IMR-90 (cell line): ENCODE results near the gene GGACT. TPM values are rescaled to one million over a fixed set of nuclear protein-coding genes. Genes with fewer than 3 reads are reported as not detected.

Experiments
- ATAC-seq: fragments of 200-7000 bp; cut with Tn5 transposase; 2 replicates; pipeline ENCODE4 v1.9.1; 2020; ENCODE audit warnings: low read depth, mild to moderate bottlenecking, moderate library complexity
- BruUV-seq: library from RNA; stranded (reverse); fragments of 400-500 nt; replicated peaks from 2 replicates; lab custom pipeline; 2021; lab: Mats Ljungman, UMichigan
- CTCF ChIA-PET: fragments of 300-600 bp; formaldehyde crosslinking; extraction: SDS; loops from one replicate; lab custom pipeline; 2021; ENCODE audit warnings: antibody characterized with exemption; lab: Yijun Ruan, JAX
- POLR2A ChIA-PET: fragments of 300-600 bp; sonication (Branson Sonifier 250); formaldehyde crosslinking; loops from one replicate; lab custom pipeline; 2022; ENCODE audit warnings: antibody characterized with exemption; ENCODE audit not compliant: unreplicated experiment; lab: Charles Lee
- DNase-seq: peaks from one replicate; pipeline ENCODE4 v3.0.0; 2013
- H2AFZ ChIP-seq: replicated peaks from 2 replicates; pipeline ENCODE3; 2013; ENCODE audit warnings: low read length, mild to moderate bottlenecking; ENCODE audit not compliant: poor library complexity
- H2AK5ac ChIP-seq: 2 replicates; pipeline ENCODE4 v1.6.1; 2013; ENCODE audit warnings: low read depth, low read length, inconsistent platforms
- H2AK9ac ChIP-seq: replicated peaks from 2 replicates; pipeline ENCODE3; 2013; ENCODE audit warnings: mild to moderate bottlenecking, low read depth, low read length, moderate library complexity; ENCODE audit not compliant: poor library complexity
- H2BK120ac ChIP-seq: 2 replicates; pipeline ENCODE4 v1.6.1; 2013; ENCODE audit warnings: low read depth, low read length, inconsistent platforms
- H2BK15ac ChIP-seq: 3 replicates; pipeline ENCODE4 v1.6.1; 2013; ENCODE audit warnings: low read depth, low read length, inconsistent platforms
- H2BK20ac ChIP-seq: 2 replicates; pipeline ENCODE4 v1.6.1; 2013; ENCODE audit warnings: low read depth, mild to moderate bottlenecking, inconsistent platforms, low read length, moderate library complexity
- H2BK5ac ChIP-seq: 2 replicates; pipeline ENCODE4 v1.6.1; 2013; ENCODE audit warnings: mild to moderate bottlenecking, low read depth, low read length, inconsistent platforms; ENCODE audit not compliant: poor library complexity, severe bottlenecking
- H3K14ac ChIP-seq: replicated peaks from 2 replicates; pipeline ENCODE4 v1.6.1; 2013; ENCODE audit warnings: low read depth, low read length, inconsistent platforms
- H3K18ac ChIP-seq: 2 replicates; pipeline ENCODE4 v1.6.1; 2013; ENCODE audit warnings: low read depth, low read length, control low read depth
- H3K23ac ChIP-seq: 2 replicates; pipeline ENCODE4 v1.6.1; 2013; ENCODE audit warnings: low read depth, low read length, inconsistent platforms
- H3K27ac ChIP-seq: 2 replicates; pipeline ENCODE4 v1.5.1; 2013; ENCODE audit warnings: mild to moderate bottlenecking, control low read depth, low read length; ENCODE audit not compliant: insufficient read depth
- H3K27me3 ChIP-seq: 2 replicates; pipeline ENCODE4 v1.6.1; 2013; ENCODE audit warnings: low read length; ENCODE audit not compliant: control insufficient read depth, insufficient read depth
- H3K36me3 ChIP-seq: 2 replicates; pipeline ENCODE4 v1.6.1; 2013; ENCODE audit warnings: low read length, mixed read lengths; ENCODE audit not compliant: control insufficient read depth, insufficient read depth
- H3K4ac ChIP-seq: 2 replicates; pipeline ENCODE4 v1.6.1; 2013; ENCODE audit warnings: low read depth, low read length, inconsistent platforms
- H3K4me1 ChIP-seq: 2 replicates; pipeline ENCODE4 v1.6.1; 2013; ENCODE audit warnings: low read length, mixed read lengths; ENCODE audit not compliant: control insufficient read depth, insufficient read depth
- H3K4me2 ChIP-seq: 2 replicates; pipeline ENCODE4 v1.6.1; 2013; ENCODE audit warnings: low read depth, mild to moderate bottlenecking, control low read depth, low read length, moderate library complexity
- H3K4me3 ChIP-seq: 2 replicates; pipeline ENCODE4 v1.5.1; 2013; ENCODE audit warnings: low read depth, mild to moderate bottlenecking, control low read depth, low read length, moderate library complexity; ENCODE audit not compliant: insufficient read depth
- H3K56ac ChIP-seq: 2 replicates; pipeline ENCODE4 v1.6.1; 2013; ENCODE audit warnings: low read length, inconsistent platforms; ENCODE audit not compliant: insufficient read depth; ENCODE audit errors: extremely low read depth
- H3K79me1 ChIP-seq, 2 experiments: 2 replicates each; pipeline ENCODE4 v1.6.1; 2013; ENCODE audit warnings: low read length in 2 of 2, inconsistent platforms in 1 of 2, low read depth in 1 of 2
- H3K9ac ChIP-seq: 2 replicates; pipeline ENCODE4 v1.6.1; 2013; ENCODE audit warnings: low read depth, low read length, control low read depth
- H3K9me1 ChIP-seq: 2 replicates; pipeline ENCODE4 v1.6.1; 2013; ENCODE audit warnings: low read length, inconsistent platforms; ENCODE audit not compliant: insufficient read depth
- H3K9me3 ChIP-seq: 2 replicates; pipeline ENCODE4 v1.6.1; 2013; ENCODE audit warnings: low read length; ENCODE audit not compliant: control insufficient read depth, insufficient read depth
- H4K20me1 ChIP-seq: 2 replicates; pipeline ENCODE4 v1.6.1; 2013; ENCODE audit warnings: low read length, inconsistent platforms; ENCODE audit not compliant: insufficient read depth
- H4K5ac ChIP-seq: 2 replicates; pipeline ENCODE4 v1.6.1; 2013; ENCODE audit warnings: mild to moderate bottlenecking, low read depth, low read length, control low read depth
- H4K8ac ChIP-seq, 2 experiments: 2 replicates each; pipeline ENCODE4 v1.6.1; 2013; ENCODE audit warnings: low read depth in 2 of 2, low read length in 2 of 2, control low read depth in 1 of 2, inconsistent platforms in 1 of 2
- H4K91ac ChIP-seq: 2 replicates; pipeline ENCODE4 v1.6.1; 2013; ENCODE audit warnings: low read depth, low read length, inconsistent platforms; ENCODE audit not compliant: insufficient read depth
- BHLHE40 ChIP-seq: fragments of 150-350 bp; IDR thresholded peaks from 2 replicates; pipeline ENCODE4 v1.6.1; 2016; ENCODE audit warnings: mild to moderate bottlenecking, low read depth, low read length
- CEBPB ChIP-seq: IDR thresholded peaks from 2 replicates; pipeline ENCODE4 v1.6.1; 2012; ENCODE audit warnings: low read depth, low read length, improper control_type of control experiment
- CHD1 ChIP-seq: IDR thresholded peaks from 2 replicates; pipeline ENCODE4 v1.6.1; 2012; ENCODE audit warnings: low read depth, low read length, improper control_type of control experiment
- FOS ChIP-seq: fragments of 150-350 bp; IDR thresholded peaks from 2 replicates; pipeline ENCODE4 v1.6.1; 2016; ENCODE audit warnings: low read depth, low read length
- MAFK ChIP-seq: IDR thresholded peaks from 2 replicates; pipeline ENCODE4 v1.6.1; 2012; ENCODE audit warnings: low read depth, low read length, improper control_type of control experiment
- MAZ ChIP-seq: IDR thresholded peaks from 2 replicates; pipeline ENCODE4 v1.6.1; 2012; ENCODE audit warnings: low read depth, mild to moderate bottlenecking, low read length, improper control_type of control experiment, moderate library complexity, borderline replicate concordance
- MXI1 ChIP-seq: IDR thresholded peaks from 2 replicates; pipeline ENCODE4 v1.6.1; 2012; ENCODE audit warnings: low read depth, mild to moderate bottlenecking, low read length, moderate library complexity, borderline replicate concordance
- NFE2L2 ChIP-seq: fragments of 150-350 bp; IDR thresholded peaks from 2 replicates; pipeline ENCODE4 v1.6.1; 2016; ENCODE audit warnings: low read depth, mild to moderate bottlenecking, low read length
- POLR2A ChIP-seq: IDR thresholded peaks from 2 replicates; pipeline ENCODE4 v1.6.1; 2012; ENCODE audit warnings: mild to moderate bottlenecking, low read depth, low read length
- RAD21 ChIP-seq: IDR thresholded peaks from 2 replicates; pipeline ENCODE4 v1.6.1; 2012; ENCODE audit warnings: low read length, improper control_type of control experiment
- RCOR1 ChIP-seq: IDR thresholded peaks from 2 replicates; pipeline ENCODE4 v1.6.1; 2012; ENCODE audit warnings: mild to moderate bottlenecking, low read length, improper control_type of control experiment; ENCODE audit not compliant: insufficient replicate concordance
- WGBS, 2 experiments: methylation state at CpG; one replicate each; pipeline versions ENCODE4 v1.1.5 to v1.1.7; 2013; ENCODE audit warnings: missing lambda C conversion rate in 2 of 2; ENCODE audit not compliant: insufficient read length in 1 of 2; ENCODE audit errors: extremely low coverage in 2 of 2; 5-methylcytosine and 5-hydroxymethylcytosine counted together
- dilution Hi-C: fragments of 300-500 bp; cut with HindIII; formaldehyde crosslinking; loops from one replicate; pipeline ENCODE4 v1.14.3; 2018; ENCODE audit warnings: low sequenced_read_pairs; ENCODE audit not compliant: unreplicated experiment
- in situ Hi-C: fragments of 300-500 bp; cut with MboI; formaldehyde crosslinking; loops from 3 replicates; pipeline ENCODE4 v1.14.3; 2019; ENCODE audit warnings: low sequenced_read_pairs, inconsistent platforms, mixed read lengths
- intact Hi-C: fragments of 100-400 bp; cut with micrococcal nuclease; formaldehyde crosslinking; loops from 2 replicates; pipeline ENCODE4 v1.10.0; 2022
- polyA plus RNA-seq, 3 experiments: library from polyadenylated mRNA; depleted of rRNA; stranded (reverse); fragments of >200 nt; gene quantifications; 2 replicates each; pipeline ENCODE4 v1.2.3, GENCODE V29; 2012; ENCODE audit warnings: low replicate concordance in 1 of 3
- total RNA-seq: library from RNA; depleted of rRNA; stranded (reverse); fragments of >200 nt; gene quantifications from 2 replicates; pipeline ENCODE4 v1.2.3, GENCODE V29; 2012
- TF ChIP-seq, protein P1 (sequence below): fragments of 150-350 bp; IDR thresholded peaks from 2 replicates; pipeline ENCODE4 v1.6.1; 2017; ENCODE audit warnings: mild to moderate bottlenecking, antibody characterized with exemption, low read length, low read depth
- TF ChIP-seq, protein P2 (sequence below): fragments of 150-350 bp; IDR thresholded peaks from 2 replicates; pipeline ENCODE4 v1.6.1; 2016; ENCODE audit warnings: low read depth, mild to moderate bottlenecking, low read length, moderate library complexity, borderline replicate concordance
- TF ChIP-seq, protein P3 (sequence below): conservative IDR thresholded peaks from 2 replicates; pipeline ENCODE4 v1.5.1; 2012; ENCODE audit warnings: mild to moderate bottlenecking, low read depth, low read length, improper control_type of control experiment

The GGACT gene
- total and polyA plus RNA-seq, 2 of the 4 experiments (the other 2 are of a cell fraction), result 2.0 to 2.6 TPM

DNA sequence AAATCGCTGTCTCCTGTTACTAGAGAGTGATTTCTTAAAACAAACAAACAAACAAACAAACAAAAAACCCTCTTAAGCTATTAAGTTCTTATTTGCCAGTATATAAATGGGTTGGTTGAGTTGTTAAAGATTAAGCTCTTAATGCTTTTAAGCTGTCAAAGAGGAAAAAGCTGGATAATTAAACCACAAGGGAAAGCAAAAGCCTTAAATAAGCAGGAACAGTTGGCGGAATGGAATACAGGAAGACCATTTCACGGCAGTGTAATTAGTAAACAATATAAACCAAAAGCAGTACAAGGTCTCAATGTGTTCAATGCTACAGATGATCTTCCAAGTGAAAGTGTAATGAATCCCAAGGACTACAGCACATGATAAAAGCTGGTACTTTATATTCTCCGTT lies 32.2 kb upstream of the GGACT start:
- intact Hi-C loops (no loop called here), in situ Hi-C loops (no loop called here), dilution Hi-C loops (no loop called here)
- H3K4me3 ChIP-seq, result no peak overlapping the region
- H3K4ac ChIP-seq, result no peak overlapping the region
- no peak for ATAC-seq
- DNase-seq, result no peak
- no peak overlapping the region for H2AFZ ChIP-seq
- H3K9ac ChIP-seq, result no peak overlapping the region
- H3K18ac ChIP-seq, result no peak overlapping the region
- H2BK120ac ChIP-seq, result no peak overlapping the region
- no peak overlapping the region for H2AK5ac ChIP-seq
- no peaks in the 10 kb centered on the region for H3K9me1 ChIP-seq
- BruUV-seq, result no TSS peak
- H2BK5ac ChIP-seq, result no peak overlapping the region
- H3K27ac ChIP-seq, result no peak overlapping the region
- H3K4me2 ChIP-seq, result no peak overlapping the region
- no peaks in the 10 kb centered on the region for H3K27me3 ChIP-seq
- H3K56ac ChIP-seq, result no peak overlapping the region
- no CpG with 5 or more reads among the region's 4 CpGs for WGBS, 2 experiments
- no peak overlapping the region for H3K14ac ChIP-seq
- CTCF ChIA-PET, result no interaction called here
- no peak overlapping the region for H4K8ac ChIP-seq
- H2BK15ac ChIP-seq, result no peak overlapping the region
- H2AK9ac ChIP-seq, result no peak overlapping the region
- no peaks in the 10 kb centered on the region for H3K79me1 ChIP-seq
- H3K36me3 ChIP-seq, result peaks cover 5% of the 10 kb centered on the region
- TF ChIP-seq, protein P1, sequence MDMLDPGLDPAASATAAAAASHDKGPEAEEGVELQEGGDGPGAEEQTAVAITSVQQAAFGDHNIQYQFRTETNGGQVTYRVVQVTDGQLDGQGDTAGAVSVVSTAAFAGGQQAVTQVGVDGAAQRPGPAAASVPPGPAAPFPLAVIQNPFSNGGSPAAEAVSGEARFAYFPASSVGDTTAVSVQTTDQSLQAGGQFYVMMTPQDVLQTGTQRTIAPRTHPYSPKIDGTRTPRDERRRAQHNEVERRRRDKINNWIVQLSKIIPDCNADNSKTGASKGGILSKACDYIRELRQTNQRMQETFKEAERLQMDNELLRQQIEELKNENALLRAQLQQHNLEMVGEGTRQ, result no peak
- TF ChIP-seq RCOR1, result no peak
- no peak for TF ChIP-seq POLR2A
- TF ChIP-seq CEBPB, result no peak
- TF ChIP-seq RAD21, result no peak
- no peak for TF ChIP-seq MAZ
- TF ChIP-seq MXI1, result no peak
- TF ChIP-seq CHD1, result no peak
- no peak for TF ChIP-seq NFE2L2
- TF ChIP-seq FOS, result no peak
- TF ChIP-seq BHLHE40, result no peak
- no peak for TF ChIP-seq MAFK
- TF ChIP-seq, protein P2, sequence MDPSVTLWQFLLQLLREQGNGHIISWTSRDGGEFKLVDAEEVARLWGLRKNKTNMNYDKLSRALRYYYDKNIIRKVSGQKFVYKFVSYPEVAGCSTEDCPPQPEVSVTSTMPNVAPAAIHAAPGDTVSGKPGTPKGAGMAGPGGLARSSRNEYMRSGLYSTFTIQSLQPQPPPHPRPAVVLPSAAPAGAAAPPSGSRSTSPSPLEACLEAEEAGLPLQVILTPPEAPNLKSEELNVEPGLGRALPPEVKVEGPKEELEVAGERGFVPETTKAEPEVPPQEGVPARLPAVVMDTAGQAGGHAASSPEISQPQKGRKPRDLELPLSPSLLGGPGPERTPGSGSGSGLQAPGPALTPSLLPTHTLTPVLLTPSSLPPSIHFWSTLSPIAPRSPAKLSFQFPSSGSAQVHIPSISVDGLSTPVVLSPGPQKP, result no peak
- TF ChIP-seq, protein P3, sequence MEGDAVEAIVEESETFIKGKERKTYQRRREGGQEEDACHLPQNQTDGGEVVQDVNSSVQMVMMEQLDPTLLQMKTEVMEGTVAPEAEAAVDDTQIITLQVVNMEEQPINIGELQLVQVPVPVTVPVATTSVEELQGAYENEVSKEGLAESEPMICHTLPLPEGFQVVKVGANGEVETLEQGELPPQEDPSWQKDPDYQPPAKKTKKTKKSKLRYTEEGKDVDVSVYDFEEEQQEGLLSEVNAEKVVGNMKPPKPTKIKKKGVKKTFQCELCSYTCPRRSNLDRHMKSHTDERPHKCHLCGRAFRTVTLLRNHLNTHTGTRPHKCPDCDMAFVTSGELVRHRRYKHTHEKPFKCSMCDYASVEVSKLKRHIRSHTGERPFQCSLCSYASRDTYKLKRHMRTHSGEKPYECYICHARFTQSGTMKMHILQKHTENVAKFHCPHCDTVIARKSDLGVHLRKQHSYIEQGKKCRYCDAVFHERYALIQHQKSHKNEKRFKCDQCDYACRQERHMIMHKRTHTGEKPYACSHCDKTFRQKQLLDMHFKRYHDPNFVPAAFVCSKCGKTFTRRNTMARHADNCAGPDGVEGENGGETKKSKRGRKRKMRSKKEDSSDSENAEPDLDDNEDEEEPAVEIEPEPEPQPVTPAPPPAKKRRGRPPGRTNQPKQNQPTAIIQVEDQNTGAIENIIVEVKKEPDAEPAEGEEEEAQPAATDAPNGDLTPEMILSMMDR, result no peak
- no peaks in the 10 kb centered on the region for H4K20me1 ChIP-seq
- no peak overlapping the region for H2BK20ac ChIP-seq
- H4K91ac ChIP-seq, result no peak overlapping the region
- H3K4me1 ChIP-seq, result 0 out of 2 replicates have a peak, but pooled peaks cover 1% of the 10 kb centered on the region
- H4K5ac ChIP-seq, result no peak overlapping the region
- POLR2A ChIA-PET, result no interaction called here
- no peaks in the 10 kb centered on the region for H3K9me3 ChIP-seq
- H3K23ac ChIP-seq, result no peak overlapping the region
